Measurements from ENCODE around the gene DNAH3. TPM values are rescaled to one million over a fixed set of nuclear protein-coding genes. Genes with fewer than 3 reads are reported as not detected.
A peak's percentile ranks its signal among the peaks of the same experiment; 100 is the strongest.

Gene DNAH3
- total RNA-seq, 1 experiment from 2014 or later, result 0.15 TPM

DNA sequence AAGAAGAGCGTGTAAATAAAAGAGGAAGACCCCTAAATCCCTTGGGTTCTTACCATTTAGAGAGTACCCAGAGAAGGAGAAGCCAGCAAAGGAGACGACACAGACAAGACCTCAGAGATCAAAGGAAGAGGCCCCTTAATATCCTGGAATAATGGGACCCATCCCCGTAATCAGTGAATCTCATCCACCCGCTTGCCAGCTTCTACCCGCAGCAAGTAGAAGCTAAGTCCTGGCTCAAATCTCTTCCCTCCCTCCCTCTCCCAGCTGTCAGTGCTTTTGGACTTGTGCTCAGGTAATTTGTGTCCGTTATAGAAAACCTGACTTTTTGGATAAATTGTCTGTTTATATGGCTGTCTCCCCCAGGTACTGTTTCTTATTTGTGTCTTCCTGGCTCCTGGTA, 248.2 kb downstream of the DNAH3 start:
- Histone ChIP-seq H2AFZ (ENCODE audit: low read depth, low read length, poor library complexity, severe bottlenecking) (no peak overlapping the region), H3K9me2 (ENCODE audit: insufficient read depth) (no peaks in the 10 kb centered on the region), H3K9ac (ENCODE audit: low read length) (peak overlapping the region; percentile 91; the same call in 1 of the 2 replicates), H3K79me2 (ENCODE audit: insufficient read depth, low read length) (peaks cover 45% of the 10 kb centered on the region), H3K27ac (ENCODE audit: low read depth, low read length) (peak overlapping the region; percentile 85), H3K9me3 (ENCODE audit: control insufficient read depth in 1 of 2, insufficient read depth in 1 of 2, low read depth in 1 of 2, low read length in 2 of 2) (no peaks in the 10 kb centered on the region), H3K36me3 (ENCODE audit: control insufficient read depth in 1 of 2, insufficient read depth in 2 of 2, low read length in 2 of 2) (no peaks in the 10 kb centered on the region; a peak in 1 of 4 replicates), H4K20me1 (ENCODE audit: insufficient read depth) (no peaks in the 10 kb centered on the region), H3K27me3 (ENCODE audit: insufficient read depth, low read length) (no peaks in the 10 kb centered on the region), H3K4me3 (replicated peaks in 1 of 2; ENCODE audit: low read depth in 1 of 2, low read length in 2 of 2) (no peak overlapping the region), H3K4me1 (ENCODE audit: control insufficient read depth in 1 of 2, insufficient read depth in 2 of 2, low read length in 2 of 2) (peaks cover 65 to 84% of the 10 kb centered on the region in 2 experiments), H3K4me2 (ENCODE audit: low read length) (peak overlapping the region; percentile 93)
- ATAC-seq (no peak), DNase-seq (ENCODE audit: low read depth, low spot score) (no peak)
- BruUV-seq (replicated peaks), result no TSS peak
- ChIA-PET RAD21 (ENCODE audit: low non-redundant PET in 1 of 2, low total read pairs in 2 of 2, uncharacterized antibody in 2 of 2, unreplicated experiment in 2 of 2) (no interaction called here), CTCF (no interaction called here), POLR2A (interaction anchor here (1.1 kb wide), 1 partner anchor 13 kb away, joined by 3 read pairs; no protein-coding TSS in a partner anchor)
- TF ChIP-seq RAD21 (IDR thresholded peaks at IDR 0.05; ENCODE audit: low read depth) (no peak), EZH2phosphoT487 (IDR thresholded peaks at IDR 0.05; ENCODE audit: borderline replicate concordance) (no peak), POLR2AphosphoS5 (IDR thresholded peaks at IDR 0.05; ENCODE audit: low read depth, low read length) (no peak; the same call in 1 of the 2 replicates), ELF1 (IDR thresholded peaks at IDR 0.05; ENCODE audit: borderline replicate concordance, low read depth) (no peak), EZH2 (IDR thresholded peaks at IDR 0.05) (no peak), SP1 (IDR thresholded peaks at IDR 0.05; ENCODE audit: low read depth) (no peak), SIN3A (IDR thresholded peaks at IDR 0.05; ENCODE audit: low read depth) (no peak), TCF7L2 (IDR thresholded peaks at IDR 0.05; ENCODE audit: borderline replicate concordance, extremely low read depth, insufficient read depth, insufficient read length) (no peak), ZFX (IDR thresholded peaks at IDR 0.05) (no peak), POLR2A (IDR thresholded peaks at IDR 0.05; ENCODE audit: borderline replicate concordance, extremely low read depth, insufficient read depth, insufficient read length) (no peak), FOSL1 (IDR thresholded peaks at IDR 0.05; ENCODE audit: low read depth) (no peak), MAX (IDR thresholded peaks at IDR 0.05) (no peak), EGR1 (IDR thresholded peaks at IDR 0.05; ENCODE audit: low read depth) (no peak), CEBPB (IDR thresholded peaks at IDR 0.05; ENCODE audit: low read depth) (no peak), SRF (IDR thresholded peaks at IDR 0.05; ENCODE audit: low read depth) (no peak), JUND (IDR thresholded peaks at IDR 0.05) (no peak), ZNF274 (IDR thresholded peaks at IDR 0.05; ENCODE audit: low read depth, low read length) (no peak)
- TF ChIP-seq, protein P1, sequence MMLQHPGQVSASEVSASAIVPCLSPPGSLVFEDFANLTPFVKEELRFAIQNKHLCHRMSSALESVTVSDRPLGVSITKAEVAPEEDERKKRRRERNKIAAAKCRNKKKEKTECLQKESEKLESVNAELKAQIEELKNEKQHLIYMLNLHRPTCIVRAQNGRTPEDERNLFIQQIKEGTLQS (IDR thresholded peaks at IDR 0.05), result no peak
- TF ChIP-seq, protein P2, sequence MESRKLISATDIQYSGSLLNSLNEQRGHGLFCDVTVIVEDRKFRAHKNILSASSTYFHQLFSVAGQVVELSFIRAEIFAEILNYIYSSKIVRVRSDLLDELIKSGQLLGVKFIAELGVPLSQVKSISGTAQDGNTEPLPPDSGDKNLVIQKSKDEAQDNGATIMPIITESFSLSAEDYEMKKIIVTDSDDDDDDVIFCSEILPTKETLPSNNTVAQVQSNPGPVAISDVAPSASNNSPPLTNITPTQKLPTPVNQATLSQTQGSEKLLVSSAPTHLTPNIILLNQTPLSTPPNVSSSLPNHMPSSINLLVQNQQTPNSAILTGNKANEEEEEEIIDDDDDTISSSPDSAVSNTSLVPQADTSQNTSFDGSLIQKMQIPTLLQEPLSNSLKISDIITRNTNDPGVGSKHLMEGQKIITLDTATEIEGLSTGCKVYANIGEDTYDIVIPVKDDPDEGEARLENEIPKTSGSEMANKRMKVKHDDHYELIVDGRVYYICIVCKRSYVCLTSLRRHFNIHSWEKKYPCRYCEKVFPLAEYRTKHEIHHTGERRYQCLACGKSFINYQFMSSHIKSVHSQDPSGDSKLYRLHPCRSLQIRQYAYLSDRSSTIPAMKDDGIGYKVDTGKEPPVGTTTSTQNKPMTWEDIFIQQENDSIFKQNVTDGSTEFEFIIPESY (IDR thresholded peaks at IDR 0.05; ENCODE audit: extremely low read depth, insufficient replicate concordance, low read length), result no peak
- intact Hi-C loops (cut with micrococcal nuclease), result loop anchor here (5.0 to 10.0 kb wide), 3 partner anchors 35 to 402 kb away; no protein-coding TSS in a partner anchor
